HFF-Myc (cell line): ENCODE data around the gene LARP1.

Source experiments
- DNase-seq: peaks from one replicate; pipeline ENCODE4 v3.0.0-alpha.2; 2011; ENCODE audit warnings: low read depth; ENCODE audit errors: extremely low read depth
- H3K4me3 ChIP-seq: replicated peaks from 2 replicates; pipeline ENCODE4 v1.5.1; 2011; ENCODE audit warnings: low read depth, mild to moderate bottlenecking, control low read depth, low read length
- TF ChIP-seq, protein P1 (sequence below): IDR thresholded peaks from 2 replicates; pipeline ENCODE4 v1.5.1; 2012; ENCODE audit warnings: mild to moderate bottlenecking, low read depth, low read length, control low read depth; ENCODE audit errors: missing control alignments

Gene LARP1

DNA sequence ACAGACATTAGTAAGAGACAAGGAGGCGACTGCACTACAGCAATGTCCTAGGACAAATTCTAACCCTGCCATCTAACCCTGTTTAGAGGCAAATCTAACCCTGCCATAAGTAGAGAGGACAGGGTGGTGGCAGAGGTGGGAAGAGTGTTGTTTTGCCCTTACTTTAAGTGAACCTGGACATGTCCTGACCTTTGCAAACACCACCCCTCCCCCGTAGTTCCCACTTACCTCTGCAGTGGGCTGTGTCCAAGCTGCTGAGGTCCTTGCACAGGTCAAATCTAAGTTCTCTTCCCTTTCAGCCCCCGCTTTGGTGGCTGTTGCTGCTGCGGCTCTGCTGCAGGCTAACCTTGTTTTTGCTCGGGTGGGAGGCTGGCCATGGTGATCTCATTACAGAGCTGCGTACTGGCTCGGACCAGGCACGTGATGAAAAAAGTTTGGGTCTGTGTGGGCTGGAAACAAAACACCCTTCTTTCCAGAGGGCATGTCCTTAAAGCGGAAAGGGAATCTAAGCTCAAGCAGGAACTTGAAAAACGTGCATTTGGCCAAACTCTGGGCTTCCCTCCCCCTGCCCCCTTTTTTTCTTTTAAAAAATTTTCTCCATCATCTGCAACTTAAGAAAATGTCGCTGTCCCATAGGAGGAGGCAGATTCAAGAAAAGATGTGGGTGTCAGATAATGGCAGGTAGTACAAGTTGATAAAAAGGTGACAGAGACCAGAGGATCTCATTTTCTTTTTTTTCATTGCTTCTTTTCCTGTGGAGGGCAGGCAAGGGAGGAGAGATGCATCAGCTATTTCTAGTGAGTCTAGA, 95.3 kb downstream of the LARP1 start, which contains the start of gene FAXDC2:
FAXDC2 (minus strand) TSS at position 349 of the 808 bp plus-strand sequence. CDS start 12,425 bp downstream, outside the sequence.
- H3K4me3 ChIP-seq = peak within 1 kb of the TSS; percentile 47
- TF ChIP-seq, protein P1, sequence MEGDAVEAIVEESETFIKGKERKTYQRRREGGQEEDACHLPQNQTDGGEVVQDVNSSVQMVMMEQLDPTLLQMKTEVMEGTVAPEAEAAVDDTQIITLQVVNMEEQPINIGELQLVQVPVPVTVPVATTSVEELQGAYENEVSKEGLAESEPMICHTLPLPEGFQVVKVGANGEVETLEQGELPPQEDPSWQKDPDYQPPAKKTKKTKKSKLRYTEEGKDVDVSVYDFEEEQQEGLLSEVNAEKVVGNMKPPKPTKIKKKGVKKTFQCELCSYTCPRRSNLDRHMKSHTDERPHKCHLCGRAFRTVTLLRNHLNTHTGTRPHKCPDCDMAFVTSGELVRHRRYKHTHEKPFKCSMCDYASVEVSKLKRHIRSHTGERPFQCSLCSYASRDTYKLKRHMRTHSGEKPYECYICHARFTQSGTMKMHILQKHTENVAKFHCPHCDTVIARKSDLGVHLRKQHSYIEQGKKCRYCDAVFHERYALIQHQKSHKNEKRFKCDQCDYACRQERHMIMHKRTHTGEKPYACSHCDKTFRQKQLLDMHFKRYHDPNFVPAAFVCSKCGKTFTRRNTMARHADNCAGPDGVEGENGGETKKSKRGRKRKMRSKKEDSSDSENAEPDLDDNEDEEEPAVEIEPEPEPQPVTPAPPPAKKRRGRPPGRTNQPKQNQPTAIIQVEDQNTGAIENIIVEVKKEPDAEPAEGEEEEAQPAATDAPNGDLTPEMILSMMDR = no peak
- peak; percentile 80 for DNase-seq

DNA sequence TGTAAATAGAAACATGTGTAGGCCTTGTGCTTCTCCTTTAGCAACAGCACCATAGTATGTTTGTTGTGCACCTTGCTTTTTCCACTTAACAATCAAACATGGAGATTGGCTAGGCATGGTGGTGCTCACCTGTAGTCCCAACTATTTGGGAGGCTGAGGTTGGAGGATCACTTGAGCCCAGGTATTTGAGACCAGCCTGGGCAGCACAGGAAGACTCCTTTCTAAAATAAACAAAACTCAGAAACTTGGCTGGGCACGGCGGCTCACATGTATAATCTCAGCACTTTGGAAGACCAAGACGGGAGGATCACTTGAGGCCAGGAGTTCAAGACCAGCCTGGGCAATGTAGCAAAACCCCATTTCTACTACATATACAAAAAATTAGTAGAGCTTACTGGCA, 96.2 kb downstream of the LARP1 start:
- DNase-seq = no peak
- TF ChIP-seq, protein P1 = no peak
- no peak overlapping the region for H3K4me3 ChIP-seq

DNA sequence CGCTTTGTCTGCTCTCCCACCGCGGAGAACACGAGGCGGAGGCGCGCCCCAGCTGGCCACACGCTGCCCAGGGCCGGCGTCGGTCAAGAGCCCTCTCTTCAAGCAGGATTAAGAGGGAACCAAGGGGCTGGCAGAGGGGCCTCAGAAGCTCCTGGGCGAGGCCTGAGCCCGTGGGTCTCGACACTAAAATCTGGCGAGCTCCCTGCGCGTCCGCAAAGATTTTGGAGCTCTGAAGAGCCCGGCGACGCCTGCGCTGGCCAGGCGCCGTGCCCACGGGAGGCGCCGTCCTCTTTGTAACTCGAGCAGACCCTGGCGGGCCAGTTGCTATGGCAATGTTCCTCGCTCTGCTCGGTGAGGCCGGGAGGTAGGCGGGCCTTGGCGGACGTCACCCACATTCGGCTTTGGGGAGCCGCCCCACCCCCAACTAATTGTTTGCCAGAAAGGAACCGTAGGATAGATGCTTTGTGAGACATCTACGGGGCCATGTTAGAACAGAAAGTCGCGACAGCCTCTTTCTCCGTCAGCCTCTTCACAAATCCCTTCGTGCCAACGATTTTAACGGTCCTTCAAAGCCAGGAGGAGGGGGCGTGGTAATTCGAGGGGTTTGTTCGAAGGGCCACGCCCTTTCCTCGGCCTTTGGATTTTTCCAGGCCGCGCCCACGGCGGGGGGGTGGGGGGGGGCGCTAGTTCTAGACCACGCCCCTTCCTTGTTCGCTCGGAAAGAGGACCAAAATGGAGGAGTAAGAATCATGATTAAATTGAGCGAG, 102.5 kb downstream of the LARP1 start:
- TF ChIP-seq, protein P1 = no peak
- peak overlapping the region; percentile 85 for H3K4me3 ChIP-seq
- DNase-seq = peak; percentile 88

DNA sequence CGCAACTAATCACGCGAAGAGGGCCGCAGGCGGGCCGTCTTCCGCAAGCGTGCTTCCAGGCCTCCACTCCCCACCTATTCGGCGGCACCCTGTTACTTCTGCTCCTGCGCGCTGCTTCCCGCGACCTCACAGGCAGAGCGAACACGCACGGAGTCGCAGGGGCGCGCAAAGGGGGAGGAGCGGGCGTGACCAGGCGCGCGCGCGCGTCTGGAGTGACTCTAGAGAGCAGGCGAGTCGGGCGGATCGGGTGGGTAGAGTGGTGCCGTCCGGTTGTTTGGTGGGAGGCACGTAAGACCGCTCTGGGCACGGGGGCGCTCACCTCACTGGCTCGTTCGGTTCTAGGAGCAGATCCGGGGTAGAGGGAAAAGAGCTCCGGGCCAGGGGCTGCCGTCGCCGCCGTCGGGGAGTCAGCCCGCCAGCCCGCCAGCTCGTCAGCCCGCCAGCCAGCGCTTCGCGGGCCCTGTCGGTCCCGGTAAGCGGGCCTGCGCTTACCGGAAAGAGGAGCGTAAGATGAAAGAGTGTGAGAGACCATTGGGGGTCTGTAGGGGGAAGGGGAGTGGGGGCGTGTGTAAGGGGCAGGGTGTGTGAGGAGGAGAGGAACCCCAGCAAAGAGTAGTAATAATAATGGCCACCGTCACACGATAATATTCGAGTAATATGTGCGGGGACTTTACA, 103.3 kb downstream of the LARP1 start, which contains the start of gene CNOT8:
CNOT8 (plus strand) TSS at position 331 of the 675 bp plus-strand sequence. CDS start 4,652 bp downstream, outside the sequence.
- H3K4me3 ChIP-seq = peak within 1 kb of the TSS; percentile 85
- TF ChIP-seq, protein P1 = no peak
- peak; percentile 88 for DNase-seq

DNA sequence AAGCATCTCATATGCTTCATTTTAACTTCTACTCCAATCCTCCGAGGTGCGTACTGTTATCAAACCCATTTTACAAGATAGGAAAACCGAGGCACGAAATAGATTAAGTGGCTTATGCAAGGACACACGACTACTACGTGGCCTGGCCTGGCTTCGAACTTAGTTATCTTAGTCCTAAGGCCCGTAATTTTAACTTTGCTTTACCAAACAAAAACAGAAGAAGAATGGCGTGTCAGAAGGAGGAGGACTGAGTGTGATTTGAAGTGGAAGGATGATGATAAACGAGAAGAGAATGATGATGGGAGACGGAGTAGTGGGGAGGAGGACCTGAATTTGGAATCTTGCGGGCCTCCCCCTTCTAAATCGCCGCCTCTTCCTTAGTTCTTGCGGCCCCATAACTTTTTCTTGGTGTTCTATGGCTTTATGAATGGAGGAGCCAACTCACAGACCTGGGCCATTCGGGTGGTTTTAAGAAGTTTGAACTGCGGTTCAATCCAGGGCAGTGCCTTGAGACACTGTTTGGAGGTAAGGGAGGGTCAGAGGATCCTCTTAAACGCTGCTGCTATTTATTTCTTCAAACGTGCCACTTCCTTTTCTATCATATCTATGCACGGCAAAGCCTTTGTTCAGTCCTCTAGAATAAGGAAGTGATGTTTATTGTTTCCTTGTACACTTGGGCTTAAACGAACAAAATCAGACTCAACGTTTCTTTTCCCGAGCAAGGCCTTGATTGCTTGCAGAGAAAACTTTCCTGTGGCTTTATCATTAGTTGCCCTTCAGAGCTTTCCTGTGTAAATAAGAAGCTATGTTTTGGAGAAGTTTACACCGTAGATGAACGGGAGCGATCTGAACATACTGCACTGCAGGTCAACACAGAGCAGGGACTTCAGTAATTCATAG, 104.0 kb downstream of the LARP1 start:
- no peak for DNase-seq
- TF ChIP-seq, protein P1 = no peak
- H3K4me3 ChIP-seq = peak overlapping the region; percentile 85
